ENCODE results near the gene CYP3A7.
A peak's percentile ranks its signal among the peaks of the same experiment; 100 is the strongest.
"Not testable (repeated sequence)": the region's sequence is repeated elsewhere in the genome, so short reads cannot be mapped to it uniquely, and the experiment has no call there.

The CYP3A7 gene

DNA sequence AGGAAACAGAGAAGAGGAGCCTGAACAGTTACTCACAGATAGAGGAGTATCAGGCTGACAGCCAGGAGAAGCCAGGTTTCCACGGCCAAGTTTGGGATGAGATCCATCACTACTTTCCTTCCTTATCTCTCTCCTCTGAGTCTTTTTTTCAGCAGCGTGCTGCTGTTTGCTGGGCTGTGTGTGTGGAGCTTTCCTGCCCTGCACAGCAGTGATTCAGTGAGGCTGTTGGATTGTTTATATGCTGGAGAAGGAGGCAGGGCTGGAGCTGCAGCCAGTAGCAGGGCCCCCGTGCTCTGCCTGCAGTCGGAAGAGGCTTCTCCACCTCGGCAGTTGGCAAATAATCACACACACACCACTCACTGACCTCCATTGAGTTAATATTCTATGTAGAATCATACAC, at the start of gene CYP3A7:
TSS of gene CYP3A7 (minus strand) at position 210 of the 400 bp plus-strand sequence. CDS start at position 107, 103 bp downstream.
- DNase-seq = no peak

DNA sequence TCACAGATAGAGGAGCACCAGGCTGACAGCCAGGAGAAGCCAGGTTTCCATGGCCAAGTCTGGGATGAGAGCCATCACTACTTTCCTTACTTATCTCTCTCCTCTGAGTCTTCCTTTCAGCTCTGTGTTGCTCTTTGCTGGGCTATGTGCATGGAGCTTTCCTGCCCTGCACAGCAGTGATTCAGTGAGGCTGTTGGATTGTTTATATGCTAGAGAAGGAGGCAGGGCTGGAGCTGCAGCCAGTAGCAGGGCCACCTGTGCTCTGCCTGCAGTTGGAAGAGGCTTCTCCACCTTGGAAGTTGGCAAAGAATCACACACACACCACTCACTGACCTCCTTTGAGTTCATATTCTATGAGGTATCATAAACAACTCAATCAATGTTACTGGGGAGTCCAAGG, 49.0 kb upstream of the CYP3A7 start, which contains the start of gene CYP3A4:
TSS of gene CYP3A4 (minus strand) at position 178 of the 400 bp plus-strand sequence. CDS start at position 75, 103 bp downstream.
- DNase-seq = peak in 5 of 58 donors; percentile 4 to 18 (median 5)

GRCh38 chr7:99782012-99782953, 47.3 kb upstream of the CYP3A7 start:
- no peak for DNase-seq

GRCh38 chr7:99780588-99780987, 45.6 kb upstream of the CYP3A7 start:
- no peak for DNase-seq

GRCh38 chr7:99779949-99780348, 45.0 kb upstream of the CYP3A7 start:
- DNase-seq = no peak

DNA sequence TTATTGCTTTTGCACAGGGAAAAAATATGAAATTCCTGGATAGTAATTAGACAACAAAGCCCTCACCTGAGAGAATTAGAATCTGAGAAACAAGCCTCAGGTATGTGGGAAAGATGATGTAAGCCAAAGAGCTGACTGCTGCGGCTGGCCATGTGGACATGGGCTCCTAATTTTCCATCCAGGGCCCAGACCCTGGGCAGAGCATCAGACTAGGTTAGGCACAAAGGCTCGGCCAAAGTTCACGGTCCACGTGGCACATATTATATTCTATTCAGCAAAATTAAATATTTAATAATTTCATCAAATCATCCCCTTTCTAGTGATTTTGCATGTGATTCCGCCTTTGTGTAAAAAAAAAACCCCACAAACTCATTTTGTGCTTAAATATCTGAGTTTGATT, 43.9 kb upstream of the CYP3A7 start:
- DNase-seq = no peak

- not testable (repeated sequence) for DNase-seq
Observed at GRCh38 chr7:99773395-99773794, 38.4 kb upstream of the CYP3A7 start.

DNA sequence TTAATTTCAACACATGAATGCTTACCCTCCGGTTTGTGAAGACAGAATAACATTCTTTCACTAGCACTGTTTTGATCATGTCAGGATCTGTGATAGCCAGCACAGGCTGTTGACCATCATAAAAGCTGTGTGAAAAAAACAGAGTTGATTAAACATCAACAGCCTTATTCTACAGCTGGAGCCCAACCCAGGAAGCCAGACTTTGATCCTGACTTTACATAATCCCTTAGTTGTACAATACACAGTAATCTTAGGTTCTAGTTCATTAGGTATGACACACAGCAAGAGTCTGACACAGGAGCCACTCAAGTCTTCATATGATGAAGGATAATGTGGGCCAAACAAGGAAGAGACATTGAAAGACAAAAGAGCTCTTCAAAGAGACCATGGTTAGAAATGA, 37.6 kb upstream of the CYP3A7 start:
- DNase-seq = no peak

GRCh38 chr7:99769494-99769893, 34.5 kb upstream of the CYP3A7 start:
- not testable (repeated sequence) for DNase-seq

GRCh38 chr7:99768471-99768870, 33.5 kb upstream of the CYP3A7 start:
- no peak for DNase-seq

GRCh38 chr7:99767662-99768061, 32.7 kb upstream of the CYP3A7 start:
- no peak for DNase-seq

DNA sequence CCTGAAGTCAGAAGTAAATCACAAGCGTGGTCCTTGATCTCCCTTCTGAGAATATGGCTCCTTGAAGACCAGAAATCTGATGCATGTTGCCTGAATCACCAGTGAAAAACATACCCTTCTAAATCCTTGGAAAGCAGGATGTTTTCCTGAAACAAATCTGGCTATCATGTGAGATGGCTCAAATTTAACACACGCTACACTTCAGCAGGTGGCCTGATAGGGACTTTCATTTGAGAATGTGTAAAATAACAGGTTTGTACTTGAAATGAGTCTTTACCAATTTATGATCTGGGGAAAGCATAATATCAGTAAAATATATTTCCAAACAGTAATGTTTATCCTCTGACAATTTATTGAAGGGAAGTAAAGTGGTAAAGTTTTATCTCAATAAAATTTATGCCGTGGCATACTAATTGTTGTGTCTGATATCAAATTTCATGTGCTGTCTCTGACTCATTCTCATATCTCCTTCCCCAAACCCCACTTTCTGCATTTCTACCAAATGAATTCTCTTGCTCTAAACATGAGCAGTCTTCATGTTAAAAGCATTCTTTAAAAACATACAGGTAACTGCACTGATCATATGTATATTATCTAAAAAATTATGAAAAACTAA, 31.6 kb upstream of the CYP3A7 start:
- no peak for DNase-seq

DNA sequence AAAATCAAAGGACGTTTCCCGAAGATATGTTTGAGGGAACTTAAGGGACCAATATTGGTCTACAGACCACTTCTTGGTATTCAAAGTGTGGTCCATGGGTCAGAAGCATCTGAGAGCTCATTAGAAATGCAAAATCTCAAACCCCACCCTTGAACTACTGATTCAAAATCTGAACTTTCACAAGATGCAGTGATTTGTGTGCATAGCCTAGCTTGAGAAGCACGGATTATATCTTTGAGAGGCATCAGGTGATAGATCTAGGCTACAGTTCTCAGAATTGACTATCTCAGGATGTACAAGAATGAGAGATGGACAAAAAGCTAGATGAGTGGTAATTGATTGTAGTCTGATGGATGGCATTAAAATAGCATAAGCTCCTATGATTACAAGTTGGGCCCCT, 29.5 kb upstream of the CYP3A7 start:
- no peak for DNase-seq

DNA sequence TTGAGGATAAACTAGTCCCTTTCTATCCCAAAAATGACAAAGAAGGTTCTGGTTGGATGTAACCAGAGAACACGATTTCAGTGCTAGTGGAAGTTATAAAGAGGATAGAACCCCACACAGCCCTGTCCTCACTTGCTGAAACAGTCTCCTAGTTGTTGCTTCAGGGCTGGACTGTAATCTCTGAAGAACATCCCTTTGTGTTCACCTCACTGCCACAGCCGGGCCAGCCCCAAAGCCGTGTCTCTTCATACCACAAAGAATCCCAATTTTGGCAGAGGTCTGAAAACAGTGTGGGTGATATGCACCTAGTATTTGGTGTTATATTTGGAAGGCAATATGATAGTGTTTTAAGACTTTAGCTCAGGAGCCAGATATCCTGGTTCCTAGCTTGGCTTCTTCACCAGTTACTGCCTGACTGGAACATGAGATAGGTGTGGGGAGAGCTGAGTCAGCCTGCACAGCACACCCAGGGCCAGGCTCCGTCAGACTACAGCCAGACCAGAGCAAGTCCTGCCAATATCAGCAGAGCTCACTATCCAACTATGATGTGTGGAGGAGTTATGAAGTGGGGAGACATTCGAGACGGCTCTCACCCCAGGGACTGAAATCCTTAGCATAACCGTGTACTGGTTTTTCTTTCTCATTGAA, 27.8 kb upstream of the CYP3A7 start:
- peak in 1 of 58 donors; percentile 1 for DNase-seq

DNA sequence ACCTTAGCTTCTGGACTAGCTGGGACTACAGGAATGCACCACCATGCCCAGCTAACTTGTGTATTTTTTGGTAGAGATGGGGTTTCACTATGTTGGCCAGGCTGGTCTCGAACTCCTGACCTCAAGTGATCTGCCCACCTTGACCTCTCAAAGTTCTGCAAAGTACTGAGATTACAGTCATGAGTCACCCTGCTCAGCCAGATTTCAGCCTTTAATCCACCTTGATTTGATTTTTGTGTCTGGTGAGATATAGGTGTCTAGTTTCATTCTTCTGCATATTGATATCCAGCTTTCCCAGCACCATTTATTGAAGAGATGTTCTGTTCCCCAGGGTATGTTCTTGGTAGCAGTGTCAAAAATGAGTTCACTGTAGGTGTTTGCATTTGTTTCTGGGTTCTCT, 20.1 kb upstream of the CYP3A7 start:
- DNase-seq = no peak

DNA sequence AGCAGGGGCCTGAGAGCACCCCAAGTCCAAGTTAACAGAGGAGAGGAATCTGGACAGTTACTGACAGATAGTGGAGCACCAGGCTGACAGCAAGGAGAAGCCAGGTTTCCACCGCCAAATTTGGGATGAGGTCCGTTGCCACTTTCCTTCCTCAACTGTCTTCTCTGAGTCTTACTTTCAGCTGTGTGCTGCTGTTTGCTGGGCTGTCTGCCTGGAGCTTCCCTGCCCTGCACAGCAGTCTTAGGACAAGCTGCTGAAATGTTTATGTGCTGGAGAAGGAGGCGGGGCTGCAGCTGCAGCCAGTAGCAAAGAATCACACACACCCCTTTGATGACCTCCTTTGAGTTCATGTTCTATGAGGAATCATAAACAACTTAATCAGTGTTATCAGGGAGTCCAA, 17.4 kb upstream of the CYP3A7 start:
- DNase-seq = no peak

- DNase-seq = not testable (repeated sequence)
Observed at GRCh38 chr7:99751322-99752052, 16.5 kb upstream of the CYP3A7 start.

- no peak for DNase-seq
Observed at GRCh38 chr7:99748846-99749579, 14.0 kb upstream of the CYP3A7 start.

- DNase-seq = not testable (repeated sequence)
Observed at GRCh38 chr7:99746915-99747314, 11.9 kb upstream of the CYP3A7 start.

DNA sequence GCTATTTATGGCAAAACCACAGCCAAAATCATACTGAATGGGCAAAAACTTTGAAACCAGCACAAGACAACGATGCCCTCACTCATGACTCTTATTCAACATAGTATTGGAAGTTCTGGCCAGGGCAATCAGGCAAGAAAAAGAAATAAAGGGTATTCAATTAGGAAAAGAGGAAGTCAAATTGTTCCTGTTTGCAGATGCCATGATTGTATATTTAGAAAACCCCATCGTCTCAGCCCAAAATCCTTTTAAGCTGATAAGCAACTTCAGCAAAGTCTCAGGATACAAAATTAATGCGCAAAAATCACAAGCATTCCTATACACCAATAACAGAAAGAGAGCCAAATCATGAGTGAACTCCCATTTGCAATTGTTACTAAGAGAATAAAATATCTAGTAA, 10.4 kb upstream of the CYP3A7 start:
- DNase-seq = not testable (repeated sequence)
